BJ (cell line): Measurements from ENCODE around the gene FLII. TPM values are rescaled to one million over a fixed set of nuclear protein-coding genes. Genes with fewer than 3 reads are reported as not detected.

Experiments used
- CTCF ChIA-PET: fragments of 350-600 bp; formaldehyde crosslinking; extraction: SDS; loops from one replicate; lab custom pipeline; 2021; ENCODE audit warnings: antibody characterized with exemption, inconsistent platforms; lab: Yijun Ruan, JAX
- POLR2A ChIA-PET: fragments of 300-600 bp; sonication (Branson Sonifier 250); formaldehyde crosslinking; extraction: SDS; loops from one replicate; lab custom pipeline; 2021; ENCODE audit warnings: antibody characterized with exemption; lab: Charles Lee
- DNase-seq: peaks from one replicate; pipeline ENCODE4 v3.0.0-alpha.2; 2011; ENCODE audit warnings: low read depth
- H3K27me3 ChIP-seq: 2 replicates; pipeline ENCODE4 v1.6.0; 2011; ENCODE audit warnings: low read length; ENCODE audit not compliant: control insufficient read depth, insufficient read depth
- H3K36me3 ChIP-seq: 2 replicates; pipeline ENCODE4 v1.5.1; 2011; ENCODE audit warnings: low read length; ENCODE audit not compliant: control insufficient read depth, insufficient read depth
- H3K4me3 ChIP-seq: 2 replicates; pipeline ENCODE4 v1.5.1; 2011; ENCODE audit warnings: low read depth, mild to moderate bottlenecking, control low read depth, low read length
- CTCF ChIP-seq: IDR thresholded peaks from 2 replicates; pipeline ENCODE4 v1.5.1; 2011; ENCODE audit warnings: low read depth, mild to moderate bottlenecking, control low read depth, inconsistent platforms, low read length, moderate library complexity; ENCODE audit not compliant: insufficient read depth
- polyA plus RNA-seq: library from polyadenylated mRNA; depleted of rRNA; stranded (reverse); fragments of >200 nt; gene quantifications from 2 replicates; pipeline ENCODE4 v1.2.3, GENCODE V29; 2011

The FLII gene
- polyA plus RNA-seq, 1 experiment = 425 TPM

GRCh38 chr17:18270046-18270931 lies 11.8 kb upstream of the FLII start:
- Histone ChIP-seq H3K36me3 (peaks cover 8% of the 10 kb centered on the region), H3K27me3 (no peaks in the 10 kb centered on the region), H3K4me3 (no peak overlapping the region)
- POLR2A ChIA-PET = no interaction called here
- no peak for DNase-seq
- CTCF ChIA-PET = interaction anchor here (0.6 kb wide), 1 partner anchor 397 kb away, joined by 3 read pairs; no protein-coding TSS in a partner anchor
- no peak for TF ChIP-seq CTCF

- CTCF ChIA-PET = interaction anchor here (0.5 to 1.4 kb wide), 4 partner anchors 19 to 1456 kb away, joined by 3 to 5 read pairs (median 4); no protein-coding TSS in a partner anchor
- no peak for TF ChIP-seq CTCF
- POLR2A ChIA-PET = no interaction called here
- peaks cover 22% of the 10 kb centered on the region for H3K36me3 ChIP-seq
- DNase-seq = no peak
- no peaks in the 10 kb centered on the region for H3K27me3 ChIP-seq
- H3K4me3 ChIP-seq = no peak overlapping the region
Measured at GRCh38 chr17:18267927-18268711, 9.6 kb upstream of the FLII start.

- H3K4me3 ChIP-seq = no peak overlapping the region
- CTCF ChIA-PET = interaction anchor here (1.2 kb wide), 1 partner anchor 32 kb away, joined by 3 read pairs; no protein-coding TSS in a partner anchor
- POLR2A ChIA-PET = no interaction called here
- peaks cover 28% of the 10 kb centered on the region for H3K36me3 ChIP-seq
- DNase-seq = no peak
- no peaks in the 10 kb centered on the region for H3K27me3 ChIP-seq
- no peak for TF ChIP-seq CTCF
Measured at GRCh38 chr17:18267366-18267765, 8.8 kb upstream of the FLII start.

- Histone ChIP-seq H3K36me3 (peaks cover 28% of the 10 kb centered on the region), H3K4me3 (no peak overlapping the region), H3K27me3 (no peaks in the 10 kb centered on the region)
- CTCF ChIA-PET = interaction anchor here (1.1 kb wide), 1 partner anchor 19 kb away, joined by 3 read pairs; no protein-coding TSS in a partner anchor
- POLR2A ChIA-PET = no interaction called here
- no peak for TF ChIP-seq CTCF
- no peak for DNase-seq
Measured at GRCh38 chr17:18263885-18264682, 5.5 kb upstream of the FLII start.
